Esophagus muscularis mucosa (tissue), 4 donors: ENCODE results near the gene SUPT4H1. TPM values are rescaled to one million over a fixed set of nuclear protein-coding genes. Genes with fewer than 3 reads are reported as not detected.

Experiments used
- DNase-seq: peaks from one replicate; pipeline ENCODE4 v3.0.0-alpha.2; 2017; ENCODE audit errors: extremely low spot score
- H3K27ac ChIP-seq, 4 donors: fragments of 200-600 bp; sonication (generic); replicated peaks in 1 of 4; 1 replicate in 3 of 4; 2 replicates in 1 of 4; pipeline ENCODE4 v1.5.1; 2016 to 2019; ENCODE audit warnings: mild to moderate bottlenecking in 1 of 4
- H3K27me3 ChIP-seq, 4 donors: fragments of 200-600 bp; sonication (generic); one replicate each; pipeline versions ENCODE4 v1.5.1 to v1.6.0; 2016 to 2019
- H3K36me3 ChIP-seq, 4 donors: fragments of 200-600 bp; sonication (generic); one replicate each; pipeline ENCODE4 v1.5.1; 2016 to 2019
- H3K4me1 ChIP-seq, 4 donors: fragments of 200-600 bp; sonication (generic); one replicate each; pipeline ENCODE4 v1.5.1; 2016 to 2019
- H3K4me3 ChIP-seq, 4 donors: fragments of 200-600 bp; sonication (generic); 1 replicate in 2 of 4; 2 replicates in 2 of 4; pipeline ENCODE4 v1.5.1; 2016 to 2019; ENCODE audit warnings: mild to moderate bottlenecking in 4 of 4, moderate library complexity in 1 of 4
- H3K9me3 ChIP-seq, 4 donors: fragments of 200-600 bp; sonication (generic); 1 replicate in 3 of 4; 2 replicates in 1 of 4; pipeline ENCODE4 v1.5.1; 2016 to 2019
- CTCF ChIP-seq, 3 experiments: fragments of 200-600 bp in 2 of 3; fragments of 450-650 bp in 1 of 3; sonication (generic) in 2 of 3; IDR thresholded peaks; one replicate each; pipeline ENCODE4 v1.5.1; 2017 to 2019; ENCODE audit warnings: antibody characterized with exemption in 3 of 3, mild to moderate bottlenecking in 2 of 3, moderate library complexity in 1 of 3
- EP300 ChIP-seq: sonication (generic); formaldehyde crosslinking; IDR thresholded peaks from one replicate; pipeline ENCODE4 v1.6.1; 2017; ENCODE audit warnings: antibody characterized with exemption
- POLR2A ChIP-seq: fragments of 450-650 bp; IDR thresholded peaks from one replicate; pipeline ENCODE4 v1.6.1; 2017; ENCODE audit warnings: antibody characterized with exemption, moderate library complexity, mild to moderate bottlenecking, low read depth
- POLR2AphosphoS5 ChIP-seq, 2 donors: sonication (generic); formaldehyde crosslinking; IDR thresholded peaks; one replicate each; pipeline ENCODE4 v1.6.1; 2017; ENCODE audit warnings: antibody characterized with exemption in 2 of 2
- WGBS: methylation state at CpG from one replicate; pipeline ENCODE4 v1.1.5; 2018; 5-methylcytosine and 5-hydroxymethylcytosine counted together
- intact Hi-C: fragments of 100-400 bp; cut with DNase I; formaldehyde crosslinking; loops from one replicate; pipeline ENCODE4 v1.15.1; 2023
- total RNA-seq, 4 donors: library from RNA; depleted of rRNA; stranded (reverse); fragments of >200 nt; gene quantifications; one replicate each; pipeline versions ENCODE4 v1.1.0 to v1.2.1, GENCODE V29; 2016

SUPT4H1 gene
- total RNA-seq, 4 donors from 2014 or later, result 35.3 to 59.6 (median 47.0) TPM

- no peak for TF ChIP-seq POLR2A
- TF ChIP-seq POLR2AphosphoS5 (IDR thresholded peaks at IDR 0.05), result peak in 1 of 2 donors; percentile 3
- TF ChIP-seq CTCF (IDR thresholded peaks at IDR 0.05), result no peak
- 35% methylated on average over 5 of the region's 5 CpGs for WGBS
- no peaks in the 10 kb centered on the region for H3K9me3 ChIP-seq
- DNase-seq, result no peak
- intact Hi-C loops, result no loop called here
- no peak overlapping the region for H3K4me3 ChIP-seq
- peak overlapping the region; percentile 71 to 84 (median 74) for H3K27ac ChIP-seq
- H3K27me3 ChIP-seq, result peaks cover 0 to 22% (median 2%) of the 10 kb centered on the region in 4 donors
- peaks cover 6 to 52% (median 44%) of the 10 kb centered on the region in 4 donors for H3K4me1 ChIP-seq
- H3K36me3 ChIP-seq, result no peaks in the 10 kb centered on the region
Measured at GRCh38 chr17:58336456-58337209, 15.4 kb downstream of the SUPT4H1 start.

- 68% methylated on average over 4 of the region's 4 CpGs for WGBS
- peaks cover 6 to 52% (median 44%) of the 10 kb centered on the region in 4 donors for H3K4me1 ChIP-seq
- H3K36me3 ChIP-seq, result no peaks in the 10 kb centered on the region
- H3K4me3 ChIP-seq, result no peak overlapping the region
- H3K27ac ChIP-seq, result peak overlapping the region; percentile 48 to 84 (median 74)
- no peak for TF ChIP-seq CTCF (IDR thresholded peaks at IDR 0.05)
- peak in 1 of 2 donors; percentile 9 for TF ChIP-seq POLR2AphosphoS5 (IDR thresholded peaks at IDR 0.05)
- no peak for TF ChIP-seq POLR2A
- no peak for TF ChIP-seq EP300
- H3K9me3 ChIP-seq, result no peaks in the 10 kb centered on the region
- no peak for DNase-seq
- peaks cover 0 to 22% (median 2%) of the 10 kb centered on the region in 4 donors for H3K27me3 ChIP-seq
- intact Hi-C loops, result no loop called here
Measured at GRCh38 chr17:58335779-58336455, 16.1 kb downstream of the SUPT4H1 start.

GRCh38 chr17:58335061-58335731, 16.8 kb downstream of the SUPT4H1 start:
- intact Hi-C loops, result no loop called here
- no peak for DNase-seq
- H3K4me1 ChIP-seq, result peaks cover 6 to 52% (median 44%) of the 10 kb centered on the region in 4 donors
- no peaks in the 10 kb centered on the region for H3K9me3 ChIP-seq
- no peaks in the 10 kb centered on the region for H3K36me3 ChIP-seq
- TF ChIP-seq EP300 (no peak), POLR2AphosphoS5 (IDR thresholded peaks at IDR 0.05) (no peak)
- WGBS, result 66% methylated on average over 9 of the region's 10 CpGs
- H3K4me3 ChIP-seq, result no peak overlapping the region
- peaks cover 0 to 22% (median 2%) of the 10 kb centered on the region in 4 donors for H3K27me3 ChIP-seq
- H3K27ac ChIP-seq, result peak overlapping the region; percentile 48 to 84 (median 74)

GRCh38 chr17:58334661-58335060, 17.3 kb downstream of the SUPT4H1 start:
- Histone ChIP-seq H3K36me3 (no peaks in the 10 kb centered on the region), H3K4me3 (no peak overlapping the region), H3K4me1 (peaks cover 6 to 51% (median 43%) of the 10 kb centered on the region in 4 donors), H3K27ac (peak overlapping the region in 2 of 4 donors; percentile 74 to 75), H3K27me3 (peaks cover 0 to 22% (median 2%) of the 10 kb centered on the region in 4 donors), H3K9me3 (no peaks in the 10 kb centered on the region)
- no peak for DNase-seq
- intact Hi-C loops, result no loop called here
- 85% methylated on average over 5 of the region's 9 CpGs for WGBS
- TF ChIP-seq CTCF (IDR thresholded peaks at IDR 0.05) (no peak), EP300 (no peak), POLR2AphosphoS5 (IDR thresholded peaks at IDR 0.05) (no peak), POLR2A (no peak)

GRCh38 chr17:58334256-58334655, 17.7 kb downstream of the SUPT4H1 start:
- Histone ChIP-seq H3K9me3 (no peaks in the 10 kb centered on the region), H3K4me1 (peaks cover 6 to 52% (median 41%) of the 10 kb centered on the region in 4 donors), H3K27ac (peak overlapping the region in 2 of 4 donors; percentile 74 to 75), H3K27me3 (peaks cover 0 to 22% (median 2%) of the 10 kb centered on the region in 4 donors), H3K4me3 (no peak overlapping the region), H3K36me3 (no peaks in the 10 kb centered on the region)
- TF ChIP-seq POLR2A, result no peak
- TF ChIP-seq POLR2AphosphoS5 (IDR thresholded peaks at IDR 0.05), result no peak
- TF ChIP-seq EP300, result no peak
- TF ChIP-seq CTCF (IDR thresholded peaks at IDR 0.05), result no peak
- intact Hi-C loops, result no loop called here
- DNase-seq, result no peak
- WGBS, result 73% methylated on average over 5 of the region's 5 CpGs
